ENCODE data around the gene NCBP3. TPM values are rescaled to one million over a fixed set of nuclear protein-coding genes. Genes with fewer than 3 reads are reported as not detected.
"Not testable (repeated sequence)": the region's sequence is repeated elsewhere in the genome, so short reads cannot be mapped to it uniquely, and the experiment has no call there.

Gene NCBP3
- total and polyA plus RNA-seq, 8 donors = 7.6 to 40.6 (median 23.6) TPM

GRCh38 chr17:3848229-3848835 is 2.3 kb upstream of the NCBP3 start:
- Histone ChIP-seq H3K4me3 (no peak overlapping the region), H3K4me1 (peaks cover 12 to 26% (median 22%) of the 10 kb centered on the region in 4 donors), H3K27me3 (peaks cover 0 to 3% (median 0%) of the 10 kb centered on the region in 3 donors), H3K9me3 (no peaks in the 10 kb centered on the region), H3K36me3 (peaks cover 0 to 8% (median 3%) of the 10 kb centered on the region in 4 donors), H3K27ac (no peak overlapping the region)
- intact Hi-C loops (cut with DNase I; ENCODE audit: low total_unique reads) = no loop called here
- no peak for DNase-seq
- TF ChIP-seq EP300 (IDR thresholded peaks at IDR 0.05) = no peak
- WGBS, 5 donors = 82 to 88% (median 86%) methylated on average over 7 to 9 of the region's 9 CpGs

GRCh38 chr17:3847165-3847670 is 1.2 kb upstream of the NCBP3 start:
- Histone ChIP-seq H3K27ac (no peak overlapping the region), H3K36me3 (peaks cover 5 to 19% (median 15%) of the 10 kb centered on the region in 4 donors), H3K27me3 (peaks cover 0 to 3% (median 0%) of the 10 kb centered on the region in 3 donors), H3K9me3 (no peaks in the 10 kb centered on the region), H3K4me3 (no peak overlapping the region), H3K4me1 (peaks cover 12 to 35% (median 24%) of the 10 kb centered on the region in 4 donors)
- TF ChIP-seq EP300 (IDR thresholded peaks at IDR 0.05) = no peak
- no peak for TF ChIP-seq POLR2A (IDR thresholded peaks at IDR 0.05)
- no peak for TF ChIP-seq CTCF (IDR thresholded peaks at IDR 0.05)
- no peak for TF ChIP-seq POLR2AphosphoS5 (IDR thresholded peaks at IDR 0.05)
- intact Hi-C loops (cut with DNase I; ENCODE audit: low total_unique reads) = no loop called here
- WGBS, 5 donors = 95 to 97% (median 96%) methylated on average over 9 of the region's 9 CpGs
- DNase-seq = no peak

- Histone ChIP-seq H3K27me3 (peaks cover 0 to 3% (median 0%) of the 10 kb centered on the region in 3 donors), H3K4me3 (peak overlapping the region; percentile 78 to 99 (median 94)), H3K9me3 (no peaks in the 10 kb centered on the region), H3K4me1 (peaks cover 12 to 35% (median 24%) of the 10 kb centered on the region in 4 donors), H3K36me3 (peaks cover 5 to 25% (median 19%) of the 10 kb centered on the region in 4 donors), H3K27ac (peak overlapping the region in 4 of 5 donors; percentile 88 to 96 (median 93))
- intact Hi-C loops (cut with DNase I; ENCODE audit: low total_unique reads) = no loop called here
- WGBS, 5 donors = 46 to 52% (median 47%) methylated on average over 15 to 17 of the region's 17 CpGs
- DNase-seq = no peak
- peak in 2 of 7 experiments; percentile 1 to 2 for TF ChIP-seq CTCF (IDR thresholded peaks at IDR 0.05)
- no peak for TF ChIP-seq POLR2AphosphoS5 (IDR thresholded peaks at IDR 0.05)
Measured at GRCh38 chr17:3846437-3847164, 555 bp upstream of the NCBP3 start.

GRCh38 chr17:3845291-3845620 is 790 bp downstream of the NCBP3 start:
- DNase-seq = no peak
- peak overlapping the region; percentile 88 to 96 (median 92) for H3K27ac ChIP-seq
- H3K27me3 ChIP-seq = no peaks in the 10 kb centered on the region
- H3K36me3 ChIP-seq = peaks cover 5 to 38% (median 32%) of the 10 kb centered on the region in 4 donors
- H3K9me3 ChIP-seq = no peaks in the 10 kb centered on the region
- no peak for TF ChIP-seq POLR2A (IDR thresholded peaks at IDR 0.05)
- no peak for TF ChIP-seq POLR2AphosphoS5 (IDR thresholded peaks at IDR 0.05)
- TF ChIP-seq CTCF (IDR thresholded peaks at IDR 0.05) = no peak
- TF ChIP-seq EP300 (IDR thresholded peaks at IDR 0.05) = no peak
- intact Hi-C loops (cut with DNase I; ENCODE audit: low total_unique reads) = no loop called here
- H3K4me3 ChIP-seq = peak overlapping the region; percentile 78 to 99 (median 94)
- H3K4me1 ChIP-seq = peaks cover 12 to 35% (median 27%) of the 10 kb centered on the region in 4 donors
- 0% methylated on average over 8 of the region's 8 CpGs for WGBS, 5 donors

- H3K27ac ChIP-seq; DNase-seq; H3K9me3 ChIP-seq; H3K27me3 ChIP-seq; intact Hi-C loops (cut with DNase I; ENCODE audit: low total_unique reads): not testable (repeated sequence)
- Histone ChIP-seq H3K4me3 (peak overlapping the region in 2 of 4 donors; percentile 90 to 97), H3K4me1 (peaks cover 12 to 35% (median 27%) of the 10 kb centered on the region in 4 donors), H3K36me3 (peaks cover 12 to 45% (median 39%) of the 10 kb centered on the region in 4 donors)
- 90 to 96% (median 95%) methylated on average over 19 of the region's 19 CpGs for WGBS, 5 donors
Measured at GRCh38 chr17:3844556-3844955, 1.5 kb downstream of the NCBP3 start.
